Measurements from ENCODE around the gene TMEM200A.

The TMEM200A gene

DNA sequence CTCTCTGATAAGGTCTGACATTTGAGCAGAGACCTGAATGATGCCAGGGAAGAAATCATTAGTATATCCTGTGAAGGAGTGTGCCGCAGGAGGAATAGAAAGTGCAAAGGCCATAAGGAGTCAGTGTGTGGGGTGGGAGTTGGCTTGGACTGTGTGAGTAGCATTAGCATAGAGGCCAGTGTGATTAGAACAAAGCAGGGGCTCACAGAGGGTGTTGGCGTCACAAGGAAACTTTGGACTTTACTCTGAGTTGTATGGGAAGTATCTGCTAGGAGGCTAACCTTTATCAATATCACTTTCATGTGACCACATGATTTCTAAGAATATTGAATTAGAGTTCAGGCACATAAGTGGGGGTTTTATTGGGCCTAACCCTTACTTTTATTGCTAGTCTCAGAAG is 12.1 kb downstream of the TMEM200A start:
- DNase-seq (ENCODE audit: low read depth), result no peak

DNA sequence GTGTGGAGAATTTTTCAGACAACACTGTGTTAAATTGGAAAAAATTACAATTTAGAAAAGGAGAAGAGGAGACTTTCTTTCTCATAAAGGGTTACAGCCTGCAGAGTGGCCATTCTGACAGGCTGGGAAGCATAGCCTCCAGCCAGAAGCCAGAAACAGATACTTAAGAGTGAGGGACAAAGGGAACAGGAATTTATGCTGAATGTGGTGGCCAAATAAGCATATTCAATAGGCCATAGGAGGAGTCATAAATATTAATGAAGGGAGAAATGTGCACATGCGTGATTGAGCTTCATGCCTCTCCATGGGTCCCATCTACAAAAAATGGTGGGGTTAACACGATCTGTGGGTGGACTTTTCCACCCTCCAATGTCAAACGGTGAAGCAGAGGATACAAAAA is 13.4 kb downstream of the TMEM200A start:
- no peak for DNase-seq (ENCODE audit: low read depth)

DNA sequence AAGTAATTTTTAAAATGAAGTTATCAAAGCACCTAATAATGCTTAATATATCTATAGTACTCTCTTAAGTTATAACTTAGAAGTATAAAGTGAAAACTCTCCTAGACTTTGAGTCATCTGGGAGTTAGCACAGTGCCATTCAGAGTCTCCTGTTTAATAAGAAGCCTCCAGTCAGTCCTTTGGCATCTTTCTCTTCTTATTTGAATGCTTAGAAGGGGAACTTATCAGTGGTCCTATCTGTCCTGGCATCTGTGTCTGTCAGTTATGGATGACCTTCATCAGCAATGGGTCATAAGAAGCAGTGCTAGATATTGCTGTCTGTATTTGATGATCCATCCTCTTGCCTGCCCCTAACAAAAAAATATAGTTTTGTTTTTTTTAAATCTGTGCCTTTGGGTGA is 15.2 kb downstream of the TMEM200A start:
- DNase-seq (ENCODE audit: low read depth), result no peak

DNA sequence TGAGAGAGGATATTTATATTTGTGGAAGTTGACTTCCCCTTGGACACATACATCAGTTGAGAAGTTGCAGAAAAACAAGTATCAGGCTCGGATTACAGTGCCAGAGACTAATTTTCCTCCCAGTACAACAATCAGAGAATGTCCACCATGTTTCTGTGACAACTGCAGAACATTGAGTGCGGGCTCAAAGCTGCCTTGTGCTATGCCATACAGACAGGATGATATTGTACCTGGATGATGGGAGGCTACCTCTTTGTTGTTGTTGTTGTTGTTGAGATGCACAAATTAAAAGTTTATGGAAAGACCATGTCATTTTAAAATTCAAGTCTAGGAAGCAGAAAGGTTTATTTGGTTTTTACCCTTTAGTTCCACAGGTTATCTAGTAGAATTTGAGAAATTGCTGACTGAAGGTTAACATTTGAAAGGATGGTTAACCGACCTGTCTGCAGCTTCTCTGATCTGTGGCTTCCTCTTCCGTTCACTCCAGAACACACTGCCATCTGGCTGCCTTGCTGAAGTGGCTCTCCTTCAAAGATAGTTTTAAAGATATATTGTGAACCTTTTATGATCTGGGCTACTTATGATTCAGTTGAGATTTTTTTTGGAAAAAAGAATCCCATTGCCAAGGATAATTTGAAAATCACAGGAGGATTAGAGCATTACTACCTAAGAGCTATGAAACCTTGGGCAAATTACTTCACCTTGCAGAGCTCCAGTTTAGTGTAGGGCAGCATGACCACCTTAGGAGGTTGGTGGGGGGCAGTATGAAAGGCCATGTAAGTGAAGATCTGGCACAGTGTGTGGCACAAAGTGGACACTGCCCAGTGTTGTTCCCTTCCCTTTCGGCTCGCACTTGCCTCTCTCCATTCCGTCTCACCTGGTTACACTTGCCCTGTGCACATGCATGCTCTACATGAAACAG is 15.9 kb downstream of the TMEM200A start:
- DNase-seq (ENCODE audit: low read depth), result no peak

DNA sequence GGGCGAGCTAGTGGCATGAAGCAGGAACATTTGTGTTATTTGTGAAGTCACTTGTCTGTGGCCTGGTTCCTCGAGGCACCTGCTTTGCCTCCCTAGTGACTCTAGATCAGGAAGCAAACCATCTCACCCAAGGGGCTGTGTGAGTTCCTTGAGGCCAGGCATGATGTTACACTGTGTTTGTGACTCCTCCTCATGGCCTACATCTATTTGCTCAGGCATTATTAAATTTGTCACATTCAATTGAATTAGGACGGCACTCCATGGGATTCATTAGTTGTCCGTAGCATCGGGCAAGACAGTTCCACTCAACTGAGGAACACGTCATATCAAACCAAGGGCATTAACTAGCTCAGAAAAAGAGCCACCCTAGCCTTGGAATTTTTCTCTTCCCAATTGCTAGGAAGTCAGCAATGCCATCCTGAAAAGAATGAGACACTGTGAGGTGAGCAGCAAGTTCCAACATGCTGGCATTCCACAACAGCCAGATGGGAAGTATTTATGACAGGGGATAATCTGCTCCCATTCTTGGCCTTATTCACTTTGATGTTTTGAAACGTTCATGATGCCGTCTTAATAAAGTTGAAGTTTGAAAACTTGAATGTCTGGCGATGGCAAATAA is 17.2 kb downstream of the TMEM200A start:
- DNase-seq (ENCODE audit: low read depth), result no peak

DNA sequence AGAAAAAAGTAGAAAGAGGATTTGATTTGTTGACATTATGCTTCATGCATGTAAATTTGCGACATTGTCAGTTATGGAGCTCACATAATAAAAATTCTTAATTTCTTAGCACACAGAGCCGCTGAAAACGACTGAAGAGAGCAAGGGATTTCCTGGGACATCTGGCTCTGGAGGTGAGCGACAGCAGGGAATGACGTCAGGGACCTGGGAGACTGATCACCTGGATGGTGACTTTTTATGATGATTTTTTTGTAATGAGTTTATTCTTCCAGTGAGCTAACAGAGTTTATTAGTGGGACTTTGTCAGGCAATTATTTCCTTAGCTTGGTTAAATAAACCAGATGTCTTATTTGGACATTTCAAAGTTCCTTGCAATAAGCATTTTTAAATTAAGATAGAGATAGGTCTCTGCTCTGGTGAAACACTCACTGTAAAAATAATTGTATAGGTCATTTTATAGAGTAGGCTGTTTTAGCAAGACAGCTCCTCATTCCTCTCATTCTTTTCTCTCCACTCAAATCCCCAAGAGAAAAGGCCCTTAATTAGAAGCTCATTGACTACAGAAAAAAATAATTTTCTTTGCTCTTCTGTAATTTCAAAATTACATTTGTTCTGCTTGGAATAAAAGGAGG is 19.4 kb downstream of the TMEM200A start:
- DNase-seq (ENCODE audit: low read depth), result no peak

DNA sequence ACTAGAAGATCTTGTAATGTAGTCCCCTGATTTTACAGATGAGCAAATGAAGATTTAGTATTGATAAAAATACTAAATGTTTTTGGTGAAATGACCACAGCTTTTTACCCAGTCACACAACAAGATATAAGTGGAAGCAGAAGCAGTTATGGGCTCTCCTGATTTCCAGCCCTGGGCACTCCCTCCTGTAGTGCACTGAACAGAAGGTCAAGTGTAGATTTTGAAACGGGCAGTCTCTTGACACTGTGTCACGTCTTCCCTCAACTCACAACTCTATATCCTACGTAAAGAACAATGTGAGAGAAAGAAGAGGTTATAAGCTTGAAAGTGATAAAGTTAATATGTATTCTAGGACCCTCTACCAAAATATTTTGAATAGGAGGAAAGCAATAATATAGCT is 23.3 kb downstream of the TMEM200A start:
- DNase-seq (ENCODE audit: low read depth), result no peak

DNA sequence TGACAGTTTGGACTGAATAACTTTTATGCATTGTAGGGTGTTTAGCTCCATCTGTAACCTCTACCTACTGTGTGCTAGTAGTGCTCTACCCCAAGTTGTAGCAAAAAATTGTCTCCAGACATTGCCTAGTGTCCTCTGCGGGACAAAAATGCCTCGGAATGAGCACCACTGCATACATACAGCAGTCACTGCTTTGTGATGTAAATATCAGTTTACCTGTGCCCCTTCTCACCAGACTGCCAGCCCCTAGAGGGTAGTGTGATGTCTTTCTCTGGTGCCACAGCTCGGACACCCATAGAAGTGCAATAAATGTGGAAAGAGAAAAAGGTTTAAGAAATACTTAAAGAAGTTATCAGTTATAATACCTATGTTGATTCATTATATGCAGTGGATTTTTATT is 25.1 kb downstream of the TMEM200A start:
- no peak for DNase-seq (ENCODE audit: low read depth)

DNA sequence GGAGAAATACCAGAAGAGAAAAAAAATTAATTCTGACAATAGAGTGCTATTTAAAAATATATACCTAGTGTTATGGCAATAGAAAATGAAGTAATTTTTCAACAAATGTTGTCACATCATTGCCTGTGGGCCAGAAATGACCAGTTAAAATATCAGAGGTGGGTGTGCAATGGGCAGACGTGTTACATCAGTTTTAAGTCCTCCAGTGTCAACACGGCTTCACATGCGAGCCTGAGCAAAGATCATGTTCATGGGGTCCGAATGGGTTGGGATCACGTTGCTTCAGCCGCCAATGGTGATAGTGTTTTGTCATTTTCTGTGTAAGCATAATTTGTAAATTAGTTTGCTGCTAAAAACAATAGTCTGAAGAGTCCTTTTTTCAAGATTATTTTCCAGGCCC is 27.5 kb downstream of the TMEM200A start:
- no peak for DNase-seq (ENCODE audit: low read depth)

DNA sequence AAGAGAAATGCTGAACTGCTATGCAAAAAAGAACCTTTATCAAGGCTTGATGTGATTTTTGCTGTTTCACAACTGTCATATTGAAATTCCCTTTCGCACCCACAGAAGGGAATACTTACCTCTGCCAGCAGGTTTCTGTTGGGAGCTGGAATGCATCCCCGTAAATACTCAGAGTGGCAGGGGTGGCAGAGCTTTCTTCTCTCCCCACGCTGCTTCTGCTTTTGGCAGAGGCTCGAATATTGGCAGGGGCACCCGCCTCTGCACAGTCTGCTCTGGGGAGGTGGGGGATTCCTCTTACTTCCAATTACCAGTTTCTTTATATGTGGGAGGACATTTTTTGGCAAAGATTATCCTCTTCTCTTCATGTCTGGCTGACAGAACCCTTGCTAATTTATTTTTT is 28.4 kb downstream of the TMEM200A start:
- DNase-seq (ENCODE audit: low read depth), result no peak

DNA sequence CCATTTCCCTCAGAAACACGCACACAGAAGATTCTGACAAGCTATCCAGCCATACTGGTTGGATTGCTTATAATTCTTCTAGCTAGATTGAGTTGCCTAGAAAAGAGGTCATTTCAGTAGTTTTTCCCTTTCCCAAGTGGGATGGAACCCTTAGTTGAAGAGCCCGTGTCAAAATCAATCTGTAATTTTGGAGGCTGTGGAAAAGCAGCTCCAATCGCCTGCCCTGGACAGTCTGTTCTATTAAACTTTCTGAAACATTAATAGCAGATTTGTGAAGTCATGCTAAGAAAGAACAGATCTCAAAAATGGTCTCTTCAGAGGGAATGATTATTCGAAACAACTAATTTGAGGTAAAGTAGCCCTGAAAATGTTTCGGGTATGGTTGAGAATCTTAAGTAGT is 29.3 kb downstream of the TMEM200A start:
- no peak for DNase-seq (ENCODE audit: low read depth)

DNA sequence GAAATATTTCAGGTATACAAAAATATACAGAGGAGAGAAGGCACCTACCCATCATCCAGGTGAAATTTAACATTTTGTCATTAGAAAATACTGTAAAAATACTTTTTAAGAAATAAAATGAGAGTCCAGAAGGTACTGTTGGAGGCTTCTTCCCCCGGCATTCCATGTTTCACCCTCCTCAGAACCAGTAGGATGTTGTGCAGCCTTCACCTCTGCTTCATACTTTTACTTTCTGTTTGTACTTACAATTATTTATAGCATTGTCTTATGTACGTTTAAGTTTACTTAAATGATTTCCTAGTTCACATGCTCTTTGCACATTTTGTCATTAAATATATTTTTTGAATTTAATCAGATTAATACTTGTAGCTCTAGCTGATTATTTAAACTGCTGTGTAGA is 30.9 kb downstream of the TMEM200A start:
- DNase-seq (ENCODE audit: low read depth), result no peak

DNA sequence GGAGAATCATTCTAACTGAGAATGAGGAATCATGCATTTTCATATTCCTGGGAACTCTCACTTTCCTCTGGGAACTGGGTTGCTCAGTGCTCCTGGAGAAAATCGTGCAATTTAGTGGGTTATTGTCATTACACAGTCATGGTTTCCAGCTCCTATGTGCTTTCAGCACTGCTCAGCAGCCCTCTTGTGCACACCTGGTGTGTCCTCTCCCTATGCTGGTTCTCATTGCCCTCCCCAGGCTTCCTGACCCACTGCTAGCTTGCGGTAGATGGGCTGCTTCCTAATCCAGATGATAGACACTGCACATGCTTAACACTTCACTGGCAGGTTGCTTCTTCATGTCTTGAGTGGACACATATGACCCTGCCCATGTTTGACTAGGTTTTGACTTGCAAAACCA is 39.7 kb downstream of the TMEM200A start:
- DNase-seq (ENCODE audit: low read depth), result no peak

DNA sequence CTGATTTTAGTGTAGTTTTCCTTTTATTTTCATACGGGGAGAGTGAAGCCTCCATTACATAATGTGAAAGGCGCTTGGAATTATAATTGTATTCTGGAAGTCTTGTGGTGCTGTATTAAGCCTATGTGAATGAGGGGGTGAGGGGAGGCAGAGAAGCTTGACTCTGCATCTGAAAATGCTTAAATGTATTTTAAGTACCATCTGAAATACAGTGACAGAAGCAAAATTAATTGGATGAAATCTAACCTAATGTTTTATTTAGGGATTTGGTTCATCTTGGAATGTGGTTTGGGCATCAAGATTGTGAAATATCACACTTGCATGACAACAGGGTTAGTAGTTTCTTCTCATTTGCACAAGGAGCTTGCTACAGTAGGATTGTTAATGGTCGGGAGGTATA is 41.2 kb downstream of the TMEM200A start:
- no peak for DNase-seq (ENCODE audit: low read depth)

DNA sequence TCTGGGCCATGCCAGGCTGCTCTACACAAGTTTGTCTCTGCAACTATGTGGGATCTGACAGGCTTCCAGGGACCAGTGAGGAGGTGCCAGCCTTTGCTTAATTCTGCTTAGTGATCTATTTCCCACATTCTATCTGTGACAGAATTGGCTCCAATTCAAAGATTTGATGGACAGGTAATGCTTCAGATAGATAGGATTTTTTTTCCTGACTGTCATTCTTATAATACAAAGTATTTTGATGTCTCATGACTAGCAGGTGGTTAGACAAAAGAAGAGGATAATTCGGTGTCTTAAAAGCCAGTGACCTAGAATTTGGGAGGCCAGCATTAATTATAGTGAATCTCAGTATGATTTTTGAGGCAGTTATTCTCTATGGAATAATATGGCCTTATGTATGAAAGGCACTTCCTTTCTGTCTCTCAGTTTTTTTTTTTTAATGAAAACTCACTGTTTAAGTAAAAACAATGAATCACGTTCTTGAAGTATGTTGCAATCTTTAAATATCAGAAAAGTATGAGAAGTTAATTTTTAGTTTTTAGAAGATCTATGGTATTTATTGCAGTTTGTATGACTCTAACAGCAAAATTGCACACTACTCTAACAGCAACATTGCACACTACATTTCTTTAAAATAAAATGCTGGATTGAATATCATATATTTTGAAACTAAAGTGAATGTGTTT is 43.7 kb downstream of the TMEM200A start:
- no peak for DNase-seq (ENCODE audit: low read depth)

DNA sequence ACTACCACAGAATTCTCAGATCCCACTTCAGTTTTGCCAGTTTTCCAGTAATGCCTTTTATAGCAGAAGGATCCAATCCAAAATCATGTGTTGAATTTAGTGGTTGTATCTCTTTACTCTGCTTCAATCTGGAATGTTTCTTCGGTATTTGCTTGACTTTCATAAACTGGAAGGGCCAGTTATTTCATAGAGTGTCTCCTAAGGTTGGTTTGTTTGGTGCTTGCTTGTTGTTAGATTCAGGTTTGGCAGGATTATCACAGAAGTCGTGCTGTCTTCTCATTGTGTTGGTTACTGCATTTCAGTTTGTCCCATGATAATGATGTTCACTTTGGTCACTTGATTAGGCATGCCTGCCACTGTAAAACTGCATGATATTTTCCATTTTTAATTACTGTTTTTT is 45.7 kb downstream of the TMEM200A start:
- DNase-seq (ENCODE audit: low read depth), result no peak

DNA sequence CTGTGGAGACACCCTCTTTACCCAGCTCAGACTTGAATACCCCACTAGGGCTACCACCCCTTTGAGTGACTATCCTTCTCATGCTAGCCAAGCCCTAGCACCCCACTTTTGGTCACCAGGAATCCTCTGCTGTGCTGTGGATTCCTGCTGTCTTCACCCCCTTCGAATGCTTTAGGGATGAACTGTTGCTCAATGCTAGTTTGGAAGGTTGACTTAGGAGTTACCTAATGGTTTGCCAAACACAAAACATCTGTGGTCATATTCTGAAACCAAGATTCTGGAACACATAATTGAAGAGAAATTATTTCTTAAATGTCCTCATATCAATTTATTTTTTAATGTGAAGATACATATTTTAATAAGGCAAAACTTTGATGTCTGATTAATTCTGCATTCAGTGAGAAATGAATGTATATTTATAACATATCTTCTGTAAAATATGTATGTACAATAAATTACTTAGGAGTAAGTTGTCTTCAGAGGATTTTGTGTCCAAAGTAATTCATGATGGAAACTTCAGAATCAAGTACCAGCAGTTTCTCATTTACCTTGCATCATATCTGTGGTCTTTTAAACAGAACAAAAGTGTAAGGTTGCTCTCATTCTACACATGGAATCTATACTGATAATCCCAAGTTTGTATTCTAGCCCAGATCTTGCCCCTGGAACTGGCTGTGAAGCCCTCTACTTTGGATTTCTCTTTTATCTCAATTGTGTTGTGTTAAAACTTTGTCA is 46.9 kb downstream of the TMEM200A start:
- no peak for DNase-seq (ENCODE audit: low read depth)

DNA sequence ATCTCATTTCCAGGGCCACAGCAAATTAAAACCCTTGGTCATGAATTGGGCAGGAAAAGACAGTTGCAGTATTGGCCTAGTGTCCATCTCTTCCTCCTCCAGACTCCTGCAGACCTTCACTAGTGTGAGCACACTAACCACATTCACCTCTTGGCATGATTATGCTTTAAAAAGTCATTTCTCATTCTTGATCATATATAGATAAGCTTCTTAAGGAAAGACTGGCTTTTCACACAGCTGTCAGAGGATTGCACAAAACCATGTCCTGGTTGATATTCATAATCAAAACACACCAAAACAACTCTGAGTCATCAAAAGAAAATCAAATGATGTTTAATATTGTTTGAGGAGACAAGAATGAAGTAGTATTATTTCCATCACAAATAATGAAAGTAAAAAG is 52.1 kb downstream of the TMEM200A start:
- peak; percentile 57 for DNase-seq (ENCODE audit: low read depth)

DNA sequence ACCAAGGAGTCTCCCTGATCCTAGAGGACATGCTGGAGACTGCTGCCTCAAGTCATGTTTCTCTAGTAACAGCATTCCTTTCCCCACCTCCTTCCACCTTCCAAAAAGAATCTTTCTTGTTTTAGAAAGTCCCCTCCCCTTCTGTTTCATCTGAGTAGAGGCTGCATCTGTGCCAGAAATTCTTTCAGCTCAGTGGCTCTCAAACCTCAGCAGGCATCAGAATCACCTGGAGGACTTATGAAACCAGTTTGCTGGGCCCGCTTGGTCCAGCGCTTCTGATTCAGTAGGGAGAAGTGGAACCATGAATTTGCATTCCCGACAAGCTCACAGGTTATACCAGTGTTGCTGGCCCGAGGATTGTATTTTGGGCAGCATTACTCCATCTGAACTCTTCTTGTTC is 55.1 kb downstream of the TMEM200A start:
- DNase-seq (ENCODE audit: low read depth), result no peak

DNA sequence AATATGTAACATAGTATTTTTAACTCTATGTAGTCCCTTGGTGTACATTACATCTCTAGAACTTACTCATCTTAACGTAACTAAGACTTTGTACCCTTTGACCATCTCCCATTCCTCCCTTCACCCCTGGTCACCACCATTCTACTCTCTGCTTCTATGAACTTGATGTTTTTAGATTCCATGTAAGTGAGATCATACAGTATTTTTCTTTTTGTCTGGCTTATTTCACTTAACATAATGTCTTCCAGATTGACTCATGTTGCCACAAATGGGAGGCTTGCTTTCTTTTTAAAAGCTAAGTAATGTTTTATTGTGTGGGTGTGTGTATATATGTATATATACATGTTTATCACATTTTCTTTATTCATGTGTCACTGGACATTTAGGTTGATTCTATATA is 55.8 kb downstream of the TMEM200A start:
- peak; percentile 86 for DNase-seq (ENCODE audit: low read depth)

DNA sequence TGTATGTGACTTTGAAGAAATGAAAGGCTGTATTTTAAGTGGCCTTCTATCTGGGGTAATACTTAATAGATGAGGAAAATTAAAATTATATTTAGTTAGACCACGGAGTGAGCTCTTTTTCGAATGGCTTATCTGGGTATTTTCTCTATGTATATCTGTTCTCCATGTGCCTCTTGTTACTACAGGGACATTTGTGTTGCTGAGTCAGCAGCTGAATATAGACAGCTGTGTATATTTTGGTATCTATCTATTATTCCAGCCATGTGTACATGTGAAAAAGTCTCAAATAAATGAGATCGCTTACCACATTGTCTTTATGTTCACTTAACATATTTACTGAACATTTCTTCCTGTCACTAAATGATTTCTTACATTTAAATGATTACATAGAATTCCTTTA is 57.2 kb downstream of the TMEM200A start:
- DNase-seq (ENCODE audit: low read depth), result no peak

DNA sequence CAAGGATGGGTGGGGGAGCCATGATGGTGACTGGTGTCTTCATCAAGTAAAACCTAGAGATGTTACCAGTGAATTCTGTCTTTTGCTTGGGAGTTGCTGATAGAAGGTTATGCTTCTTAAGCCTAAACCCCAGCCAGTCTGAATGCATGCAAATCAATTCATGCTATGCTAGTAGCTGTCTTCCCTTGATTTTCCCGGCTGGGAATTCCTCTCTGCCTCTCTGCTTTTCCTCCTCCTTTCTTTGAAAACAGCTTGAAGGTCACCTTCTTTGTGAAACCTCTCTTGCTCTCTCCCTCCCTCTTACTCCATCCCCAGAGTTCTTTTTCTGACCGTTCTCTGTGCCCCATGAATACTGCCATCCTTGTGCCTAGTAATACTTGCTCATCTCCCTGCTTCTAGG is 58.9 kb downstream of the TMEM200A start:
- DNase-seq (ENCODE audit: low read depth), result no peak
